GM21447 (cell line): ENCODE measurements around the gene ABR.
"Not testable (repeated sequence)": the region's sequence is repeated elsewhere in the genome, so short reads cannot be mapped to it uniquely, and the experiment has no call there.

Experiments
- ATAC-seq: cut with Tn5 transposase; IDR thresholded peaks from one replicate; pipeline ENCODE4 v1.9.1; 2021; ENCODE audit not compliant: unreplicated experiment

Gene ABR

DNA sequence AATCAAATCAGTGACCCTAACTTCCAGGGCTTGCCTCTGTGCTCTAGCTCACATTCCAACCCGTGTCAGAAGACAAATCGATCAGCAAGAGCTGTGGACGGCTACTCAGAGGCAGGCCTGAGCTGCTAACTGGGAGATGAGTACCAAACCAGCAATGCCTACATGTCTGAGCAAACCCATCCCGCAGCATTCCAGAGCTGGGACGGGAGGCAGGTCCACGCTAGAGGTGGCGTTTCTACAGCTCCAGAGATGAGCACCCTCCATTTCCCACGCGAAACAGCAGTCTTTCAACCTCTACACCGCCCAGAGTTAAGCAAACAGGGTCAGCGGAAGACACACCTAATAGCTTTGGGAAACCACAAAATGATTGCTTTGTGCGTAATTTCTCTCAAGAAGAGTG is 206.7 kb downstream of the ABR start:
- no peak for ATAC-seq

DNA sequence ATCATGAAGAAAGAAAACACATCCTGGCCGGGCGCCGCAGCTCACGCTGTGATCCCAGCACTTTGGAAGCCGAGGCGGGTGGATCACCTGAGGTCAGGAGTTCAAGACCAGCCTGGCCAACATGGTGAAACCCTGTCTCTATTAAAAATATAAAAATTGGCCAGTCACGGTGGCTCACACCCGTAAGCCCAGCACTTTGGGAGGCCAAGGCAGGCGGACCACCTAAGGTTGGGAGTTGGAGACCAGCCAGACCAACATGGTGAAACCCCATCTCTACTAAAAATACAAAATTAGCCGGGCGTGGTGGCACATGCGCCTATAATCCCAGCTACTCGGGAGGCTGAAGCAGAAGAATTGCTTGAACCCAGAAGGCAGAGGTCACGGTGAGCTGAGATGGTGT is 207.9 kb downstream of the ABR start:
- ATAC-seq: not testable (repeated sequence)

GRCh38 chr17:970364-970763 is 209.4 kb downstream of the ABR start:
- ATAC-seq: no peak

DNA sequence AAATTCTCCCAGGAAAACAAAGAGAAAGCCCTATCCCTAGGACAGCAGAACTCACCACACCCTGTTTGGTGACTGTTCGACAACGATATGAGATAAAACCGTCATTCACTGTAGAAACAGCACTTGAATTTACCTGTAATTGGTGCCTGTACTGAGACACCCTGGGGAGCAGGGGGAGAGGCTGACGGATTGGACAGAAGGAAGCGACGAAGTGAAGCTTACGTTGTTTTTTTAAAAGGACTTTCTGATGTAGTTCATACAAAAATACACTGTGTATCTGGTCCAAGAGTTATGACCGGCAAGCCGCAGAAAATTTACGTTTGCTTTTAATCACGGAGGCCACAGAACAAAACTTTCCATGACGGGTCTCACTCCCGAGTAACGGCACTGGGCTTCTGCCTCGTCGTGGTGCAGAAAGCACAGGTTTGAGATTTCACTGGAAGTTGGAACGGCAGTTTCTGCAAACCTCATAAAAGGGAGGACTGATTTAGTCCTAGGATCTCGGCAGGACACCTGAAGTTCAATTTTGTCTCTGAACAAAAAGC is 209.9 kb downstream of the ABR start:
- ATAC-seq: no peak

GRCh38 chr17:968812-969730 is 210.7 kb downstream of the ABR start:
- ATAC-seq: no peak

DNA sequence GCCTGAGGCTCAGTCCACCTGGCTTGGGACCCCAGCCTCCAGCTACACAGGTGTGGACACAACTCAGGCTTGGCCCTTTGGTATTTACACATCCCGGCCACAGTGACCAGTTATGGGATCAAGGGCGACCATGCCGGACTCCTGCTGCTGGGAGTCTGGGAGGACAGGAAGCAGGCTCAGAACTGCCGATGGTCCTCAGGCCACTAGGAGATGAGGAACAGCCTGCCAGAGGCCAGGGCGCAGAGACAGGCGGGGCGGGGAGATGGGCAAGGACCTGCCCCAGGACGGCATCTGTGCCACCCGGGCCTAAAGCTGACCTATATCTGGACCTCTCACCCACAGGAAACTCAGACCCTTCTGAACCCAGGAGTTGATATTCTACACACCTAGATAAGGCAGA is 212.7 kb downstream of the ABR start:
- ATAC-seq: no peak

DNA sequence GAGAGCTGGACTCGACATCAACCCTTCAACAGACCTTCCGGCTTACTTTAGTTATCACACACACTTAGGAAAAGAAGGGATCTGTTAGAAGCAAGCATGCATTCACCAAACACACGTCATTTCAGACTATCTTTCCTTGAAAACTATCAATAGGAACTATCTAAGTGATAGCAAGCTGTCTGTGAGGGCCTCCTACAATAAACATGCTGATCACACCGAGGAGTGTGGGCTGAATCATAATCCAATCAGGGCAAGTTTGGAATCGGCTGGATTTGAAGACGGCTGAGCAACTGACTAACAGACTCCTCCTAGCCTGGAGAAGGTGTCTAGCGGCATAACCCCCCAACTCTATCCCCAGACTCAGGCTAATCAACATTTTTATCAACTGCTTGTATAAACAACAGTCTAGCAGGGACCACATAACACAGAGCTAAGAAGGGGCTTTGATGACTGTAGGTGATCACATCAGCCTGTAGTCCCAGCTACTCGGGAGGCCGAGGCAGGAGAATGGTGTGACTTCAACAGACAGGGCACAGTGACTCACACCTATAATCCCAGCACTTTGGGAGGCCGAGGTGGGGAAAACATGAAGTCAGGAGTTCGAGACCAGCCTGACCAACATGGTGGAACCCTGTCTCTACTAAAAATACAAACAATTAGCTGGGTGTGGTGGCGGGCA is 214.3 kb downstream of the ABR start:
- no peak for ATAC-seq

- ATAC-seq: no peak
Measured at GRCh38 chr17:964876-965275, 214.9 kb downstream of the ABR start.

- ATAC-seq: no peak
Measured at GRCh38 chr17:962670-963069, 217.1 kb downstream of the ABR start.

GRCh38 chr17:962166-962565 is 217.6 kb downstream of the ABR start:
- no peak for ATAC-seq

- ATAC-seq: no peak
Measured at GRCh38 chr17:958712-959451, 220.9 kb downstream of the ABR start.

GRCh38 chr17:957856-958421 is 221.8 kb downstream of the ABR start:
- ATAC-seq: no peak

DNA sequence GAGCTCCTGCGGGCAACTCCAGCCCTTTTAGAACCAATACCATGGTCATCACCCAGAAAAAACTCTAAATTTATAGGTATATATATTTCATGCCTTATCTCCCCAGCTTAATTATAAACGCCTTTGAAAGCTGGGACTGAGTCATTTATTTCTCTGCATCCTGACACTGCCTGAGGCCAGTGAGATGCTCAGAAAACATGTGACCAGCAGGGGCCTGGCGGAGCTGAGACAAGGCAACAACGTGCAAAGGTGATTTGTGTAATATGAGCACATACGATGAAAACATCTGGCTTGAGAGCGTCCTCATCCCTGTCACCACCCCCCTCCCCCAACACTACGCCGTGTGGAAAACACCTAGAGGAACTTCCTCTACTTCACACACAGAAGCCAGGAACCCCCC is 222.9 kb downstream of the ABR start:
- ATAC-seq: no peak

- no peak for ATAC-seq
Measured at GRCh38 chr17:954431-955164, 225.2 kb downstream of the ABR start.

- no peak for ATAC-seq
Measured at GRCh38 chr17:953767-954166, 226.0 kb downstream of the ABR start.
